ENCODE measurements around the gene RAB6A.
"Not testable (repeated sequence)": the region's sequence is repeated elsewhere in the genome, so short reads cannot be mapped to it uniquely, and the experiment has no call there.

RAB6A gene

DNA sequence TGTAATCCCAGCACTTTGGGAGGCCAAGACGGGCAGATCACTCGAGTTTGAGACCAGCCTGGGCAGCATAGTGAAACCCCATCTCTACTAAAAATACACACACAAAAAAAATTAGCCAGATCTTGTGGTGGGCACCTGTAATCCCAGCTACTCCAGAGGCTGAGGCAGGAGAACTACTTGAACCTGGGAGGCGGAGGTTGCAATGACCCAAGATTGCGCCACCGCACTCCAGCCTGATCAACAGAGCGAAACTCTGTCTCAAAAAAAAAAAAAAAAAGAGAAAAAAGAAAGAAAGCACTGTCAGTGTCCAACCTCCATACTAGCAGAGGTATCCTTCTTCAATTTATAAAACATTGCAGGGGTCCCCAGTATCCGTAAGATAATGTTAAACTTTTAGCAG is 17.8 kb downstream of the RAB6A start:
- TF ChIP-seq, protein P1, sequence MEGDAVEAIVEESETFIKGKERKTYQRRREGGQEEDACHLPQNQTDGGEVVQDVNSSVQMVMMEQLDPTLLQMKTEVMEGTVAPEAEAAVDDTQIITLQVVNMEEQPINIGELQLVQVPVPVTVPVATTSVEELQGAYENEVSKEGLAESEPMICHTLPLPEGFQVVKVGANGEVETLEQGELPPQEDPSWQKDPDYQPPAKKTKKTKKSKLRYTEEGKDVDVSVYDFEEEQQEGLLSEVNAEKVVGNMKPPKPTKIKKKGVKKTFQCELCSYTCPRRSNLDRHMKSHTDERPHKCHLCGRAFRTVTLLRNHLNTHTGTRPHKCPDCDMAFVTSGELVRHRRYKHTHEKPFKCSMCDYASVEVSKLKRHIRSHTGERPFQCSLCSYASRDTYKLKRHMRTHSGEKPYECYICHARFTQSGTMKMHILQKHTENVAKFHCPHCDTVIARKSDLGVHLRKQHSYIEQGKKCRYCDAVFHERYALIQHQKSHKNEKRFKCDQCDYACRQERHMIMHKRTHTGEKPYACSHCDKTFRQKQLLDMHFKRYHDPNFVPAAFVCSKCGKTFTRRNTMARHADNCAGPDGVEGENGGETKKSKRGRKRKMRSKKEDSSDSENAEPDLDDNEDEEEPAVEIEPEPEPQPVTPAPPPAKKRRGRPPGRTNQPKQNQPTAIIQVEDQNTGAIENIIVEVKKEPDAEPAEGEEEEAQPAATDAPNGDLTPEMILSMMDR (IDR thresholded peaks at IDR 0.05; ENCODE audit: low read depth, low read length), result no peak
- no peak for DNase-seq (ENCODE audit: extremely low read depth, low read depth)

DNA sequence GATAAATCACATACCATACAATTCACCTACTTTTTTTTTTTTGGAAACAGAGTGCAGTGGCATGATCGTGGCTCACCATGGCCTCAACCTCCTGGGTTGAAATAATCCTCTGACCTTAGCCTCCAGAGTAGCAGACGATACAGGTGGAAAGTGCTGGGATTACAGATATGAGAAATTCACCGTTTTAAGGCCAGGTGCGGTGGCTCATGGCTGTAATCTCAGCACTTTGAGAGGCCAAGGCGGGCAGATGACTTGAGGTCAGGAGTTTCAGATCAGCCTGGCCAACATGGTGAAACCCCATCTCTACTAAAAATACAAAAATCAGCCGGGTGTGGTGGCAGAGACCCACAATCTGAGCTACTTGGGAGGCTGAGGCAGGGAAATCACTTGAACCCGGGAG is 24.9 kb downstream of the RAB6A start:
- not testable (repeated sequence) for DNase-seq (ENCODE audit: extremely low read depth, low read depth)

DNA sequence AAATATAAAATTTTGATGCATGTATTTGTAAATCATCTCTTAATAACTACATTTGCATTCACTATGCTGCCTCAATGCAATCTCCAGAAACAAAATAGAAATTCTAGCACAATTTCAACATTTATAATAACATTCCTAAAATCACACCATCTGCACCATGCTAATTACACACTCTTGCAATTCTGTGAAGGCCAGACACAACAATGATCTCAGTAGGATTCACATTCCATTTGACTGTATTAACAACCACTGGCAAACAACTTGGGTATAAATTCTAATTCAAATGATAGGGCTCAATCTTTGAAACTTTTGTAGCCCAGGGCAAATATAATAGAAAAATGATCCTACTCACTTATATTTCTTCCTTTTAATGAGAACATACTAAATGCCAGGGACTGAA is 25.9 kb downstream of the RAB6A start:
- no peak for DNase-seq (ENCODE audit: extremely low read depth, low read depth)
- TF ChIP-seq, protein P1 (IDR thresholded peaks at IDR 0.05; ENCODE audit: low read depth, low read length), result no peak

DNA sequence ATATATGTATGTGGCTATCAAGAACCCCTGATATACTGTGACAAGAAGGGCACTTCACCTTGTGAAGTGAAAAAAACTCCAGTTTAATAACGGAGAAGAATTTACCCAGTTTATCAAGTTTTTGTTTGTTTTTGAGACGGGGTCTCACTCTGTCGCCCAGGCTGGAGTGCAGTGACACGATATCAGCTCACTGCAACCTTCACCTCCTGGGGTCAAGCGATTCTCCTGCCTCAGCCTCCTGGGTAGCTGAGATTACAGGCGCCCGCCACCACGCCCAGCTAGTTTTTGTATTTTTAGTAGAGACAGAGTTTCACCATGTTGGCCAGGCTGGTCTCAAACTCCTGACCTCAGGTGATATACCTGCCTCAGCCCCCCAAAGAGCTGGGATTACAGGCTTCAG is 26.9 kb downstream of the RAB6A start:
- DNase-seq (ENCODE audit: extremely low read depth, low read depth), result not testable (repeated sequence)

DNA sequence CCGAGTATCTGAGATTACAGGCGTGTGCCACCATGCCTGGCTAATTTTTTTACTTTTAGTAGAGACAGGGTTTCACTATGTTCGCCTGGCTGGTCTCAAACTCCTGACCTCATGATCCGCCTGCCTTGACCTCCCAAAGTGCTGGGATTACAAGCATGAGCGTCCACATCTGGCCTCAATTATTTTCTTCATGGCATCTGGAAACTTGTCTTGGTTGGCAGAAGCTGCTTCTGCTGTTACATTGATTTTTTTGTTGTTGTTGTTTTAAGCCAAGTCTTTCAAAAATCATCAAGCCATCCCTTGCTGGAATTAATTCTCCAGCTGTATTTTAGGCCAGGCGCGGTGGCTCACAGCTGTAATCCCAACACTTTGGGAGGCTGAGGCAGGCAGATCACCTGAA is 27.9 kb downstream of the RAB6A start:
- peak; percentile 3 for DNase-seq (ENCODE audit: extremely low read depth, low read depth)

- no peak for DNase-seq (ENCODE audit: extremely low read depth, low read depth)
- TF ChIP-seq, protein P1 (IDR thresholded peaks at IDR 0.05; ENCODE audit: low read depth, low read length), result peak; percentile 17
These were observed 31.2 kb downstream of the RAB6A start for GRCh38 chr11:73729594-73730206.

DNA sequence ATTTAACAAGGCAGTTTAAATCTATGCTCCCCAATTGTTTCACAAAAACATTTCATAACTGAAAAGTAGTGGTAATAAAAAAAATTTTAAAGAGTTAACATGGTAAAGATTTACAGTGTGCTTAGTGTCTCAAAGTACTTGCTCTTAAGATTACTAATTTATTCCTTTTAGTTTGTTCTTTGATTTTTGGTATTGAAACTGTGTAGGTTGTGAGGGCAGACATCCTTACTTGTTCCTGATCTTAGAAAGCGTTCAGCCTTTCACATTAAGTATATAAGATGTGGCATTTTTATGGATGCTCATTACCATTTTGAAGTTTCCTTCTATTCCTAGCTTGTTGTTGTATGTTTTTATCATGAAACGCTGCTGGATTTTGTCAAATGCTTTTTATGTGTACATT is 32.9 kb downstream of the RAB6A start:
- no peak for DNase-seq (ENCODE audit: extremely low read depth, low read depth)
- TF ChIP-seq, protein P1 (IDR thresholded peaks at IDR 0.05; ENCODE audit: low read depth, low read length), result no peak

DNA sequence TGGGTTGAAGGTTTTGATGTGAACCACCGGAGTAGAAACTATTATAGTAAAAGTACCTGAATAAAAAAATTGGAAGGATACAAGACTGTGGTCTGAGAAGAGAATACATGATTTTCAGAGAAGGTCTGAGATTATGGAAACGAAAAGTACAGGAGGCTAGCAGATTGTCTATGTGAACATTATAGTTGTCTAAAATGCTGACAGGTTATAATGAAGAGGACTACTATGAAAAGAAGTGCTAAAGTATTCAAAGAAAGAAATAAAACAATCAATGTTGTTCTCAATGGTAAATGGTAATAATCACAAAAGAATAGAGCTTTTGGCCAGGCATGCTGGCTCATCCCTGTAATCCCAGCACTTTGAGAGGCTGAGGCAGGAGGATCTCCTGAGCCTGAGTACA is 34.0 kb downstream of the RAB6A start:
- no peak for DNase-seq (ENCODE audit: extremely low read depth, low read depth)
- TF ChIP-seq, protein P1 (IDR thresholded peaks at IDR 0.05; ENCODE audit: low read depth, low read length), result no peak

DNA sequence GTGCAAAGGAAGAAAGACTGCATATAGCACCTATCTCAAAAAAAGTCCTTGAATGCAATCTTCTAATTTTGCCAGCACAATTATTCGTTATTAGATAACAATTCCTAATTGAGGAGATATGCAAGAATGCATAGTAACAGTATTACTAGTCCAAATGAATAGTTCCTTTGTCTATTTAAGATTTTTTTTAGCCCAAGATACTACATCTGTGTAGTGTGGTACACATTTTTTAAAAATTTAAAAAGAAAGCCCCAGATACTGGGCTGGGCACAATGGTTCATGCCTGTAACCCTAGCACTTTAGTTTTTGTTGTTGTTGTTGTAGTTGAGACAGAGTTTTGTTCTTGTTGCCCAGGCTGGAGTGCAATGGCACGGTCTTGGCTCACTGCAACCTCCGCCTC is 43.7 kb downstream of the RAB6A start:
- TF ChIP-seq, protein P1 (IDR thresholded peaks at IDR 0.05; ENCODE audit: low read depth, low read length), result no peak
- no peak for DNase-seq (ENCODE audit: extremely low read depth, low read depth)

Data from AG09319 (cell line).